ENCODE data around the gene RABGAP1L.

RABGAP1L gene

GRCh38 chr1:174218983-174219382 lies 59.7 kb downstream of the RABGAP1L start:
- Histone ChIP-seq H3K27me3 (ENCODE audit: insufficient read depth, low read length, poor library complexity, severe bottlenecking) (no peaks in the 10 kb centered on the region), H3F3A (ENCODE audit: low read depth) (no peaks in the 10 kb centered on the region; the same call in 1 of the 2 replicates), H3K4me3 (ENCODE audit: low read length, poor library complexity, severe bottlenecking) (no peak overlapping the region), H3K79me2 (ENCODE audit: insufficient read depth, low read length) (peaks cover 21% of the 10 kb centered on the region), H3K36me3 (ENCODE audit: insufficient read depth, low read length) (peaks cover 23% of the 10 kb centered on the region), H3K9me3 (ENCODE audit: insufficient read depth, low read depth, low read length) (peaks cover 6% of the 10 kb centered on the region; the same call in 1 of the 2 replicates), H3K4me1 (ENCODE audit: insufficient read depth, low read length, poor library complexity, severe bottlenecking) (no peaks in the 10 kb centered on the region), H4K20me1 (ENCODE audit: insufficient read depth, low read length, poor library complexity, severe bottlenecking) (peaks cover 4% of the 10 kb centered on the region), H3K9ac (ENCODE audit: low read depth, low read length, poor library complexity, severe bottlenecking) (no peak overlapping the region), H3K9me2 (replicated peaks; ENCODE audit: low read depth, low read length) (no peaks in the 10 kb centered on the region), H3K4me2 (ENCODE audit: low read depth, low read length, poor library complexity, severe bottlenecking) (no peak overlapping the region), H2AFZ (ENCODE audit: low read length) (no peak overlapping the region)
- TF ChIP-seq CTCF (conservative IDR thresholded peaks at IDR 0.05; ENCODE audit: low read length) (no peak), EZH2phosphoT487 (IDR thresholded peaks at IDR 0.05; ENCODE audit: borderline replicate concordance) (no peak)

- H3K9me3 ChIP-seq (ENCODE audit: insufficient read depth, low read depth, low read length), result peaks cover 6% of the 10 kb centered on the region; the same call in 1 of the 2 replicates
- H3K36me3 ChIP-seq (ENCODE audit: insufficient read depth, low read length), result peaks cover 29% of the 10 kb centered on the region
- TF ChIP-seq EZH2phosphoT487 (IDR thresholded peaks at IDR 0.05; ENCODE audit: borderline replicate concordance) (no peak), CTCF (conservative IDR thresholded peaks at IDR 0.05; ENCODE audit: low read length) (no peak)
- no peak overlapping the region for H2AFZ ChIP-seq (ENCODE audit: low read length)
- H4K20me1 ChIP-seq (ENCODE audit: insufficient read depth, low read length, poor library complexity, severe bottlenecking), result peaks cover 4% of the 10 kb centered on the region
- no peaks in the 10 kb centered on the region for H3K9me2 ChIP-seq (replicated peaks; ENCODE audit: low read depth, low read length)
- H3K9ac ChIP-seq (ENCODE audit: low read depth, low read length, poor library complexity, severe bottlenecking), result no peak overlapping the region
- H3F3A ChIP-seq (ENCODE audit: low read depth), result no peaks in the 10 kb centered on the region; the same call in 1 of the 2 replicates
- no peak overlapping the region for H3K4me3 ChIP-seq (ENCODE audit: low read length, poor library complexity, severe bottlenecking)
- no peak overlapping the region for H3K4me2 ChIP-seq (ENCODE audit: low read depth, low read length, poor library complexity, severe bottlenecking)
- no peaks in the 10 kb centered on the region for H3K27me3 ChIP-seq (ENCODE audit: insufficient read depth, low read length, poor library complexity, severe bottlenecking)
- H3K4me1 ChIP-seq (ENCODE audit: insufficient read depth, low read length, poor library complexity, severe bottlenecking), result no peaks in the 10 kb centered on the region
- peaks cover 21% of the 10 kb centered on the region for H3K79me2 ChIP-seq (ENCODE audit: insufficient read depth, low read length)
These were observed 60.5 kb downstream of the RABGAP1L start for GRCh38 chr1:174219606-174220370.

- TF ChIP-seq EZH2phosphoT487 (IDR thresholded peaks at IDR 0.05; ENCODE audit: borderline replicate concordance) (no peak), CTCF (conservative IDR thresholded peaks at IDR 0.05; ENCODE audit: low read length) (no peak)
- Histone ChIP-seq H3K9me2 (replicated peaks; ENCODE audit: low read depth, low read length) (no peaks in the 10 kb centered on the region), H3K9ac (ENCODE audit: low read depth, low read length, poor library complexity, severe bottlenecking) (no peak overlapping the region), H4K20me1 (ENCODE audit: insufficient read depth, low read length, poor library complexity, severe bottlenecking) (peaks cover 4% of the 10 kb centered on the region), H3K4me1 (ENCODE audit: insufficient read depth, low read length, poor library complexity, severe bottlenecking) (no peaks in the 10 kb centered on the region), H3F3A (ENCODE audit: low read depth) (no peaks in the 10 kb centered on the region; the same call in 1 of the 2 replicates), H3K4me2 (ENCODE audit: low read depth, low read length, poor library complexity, severe bottlenecking) (no peak overlapping the region), H3K36me3 (ENCODE audit: insufficient read depth, low read length) (peaks cover 30% of the 10 kb centered on the region), H3K27me3 (ENCODE audit: insufficient read depth, low read length, poor library complexity, severe bottlenecking) (no peaks in the 10 kb centered on the region), H2AFZ (ENCODE audit: low read length) (no peak overlapping the region), H3K4me3 (ENCODE audit: low read length, poor library complexity, severe bottlenecking) (no peak overlapping the region), H3K79me2 (ENCODE audit: insufficient read depth, low read length) (peaks cover 21% of the 10 kb centered on the region), H3K9me3 (ENCODE audit: insufficient read depth, low read depth, low read length) (peaks cover 6% of the 10 kb centered on the region; the same call in 1 of the 2 replicates)
These were observed 62.4 kb downstream of the RABGAP1L start for GRCh38 chr1:174221681-174222080.
